ENCODE results near the gene MCTP1.

DNA sequence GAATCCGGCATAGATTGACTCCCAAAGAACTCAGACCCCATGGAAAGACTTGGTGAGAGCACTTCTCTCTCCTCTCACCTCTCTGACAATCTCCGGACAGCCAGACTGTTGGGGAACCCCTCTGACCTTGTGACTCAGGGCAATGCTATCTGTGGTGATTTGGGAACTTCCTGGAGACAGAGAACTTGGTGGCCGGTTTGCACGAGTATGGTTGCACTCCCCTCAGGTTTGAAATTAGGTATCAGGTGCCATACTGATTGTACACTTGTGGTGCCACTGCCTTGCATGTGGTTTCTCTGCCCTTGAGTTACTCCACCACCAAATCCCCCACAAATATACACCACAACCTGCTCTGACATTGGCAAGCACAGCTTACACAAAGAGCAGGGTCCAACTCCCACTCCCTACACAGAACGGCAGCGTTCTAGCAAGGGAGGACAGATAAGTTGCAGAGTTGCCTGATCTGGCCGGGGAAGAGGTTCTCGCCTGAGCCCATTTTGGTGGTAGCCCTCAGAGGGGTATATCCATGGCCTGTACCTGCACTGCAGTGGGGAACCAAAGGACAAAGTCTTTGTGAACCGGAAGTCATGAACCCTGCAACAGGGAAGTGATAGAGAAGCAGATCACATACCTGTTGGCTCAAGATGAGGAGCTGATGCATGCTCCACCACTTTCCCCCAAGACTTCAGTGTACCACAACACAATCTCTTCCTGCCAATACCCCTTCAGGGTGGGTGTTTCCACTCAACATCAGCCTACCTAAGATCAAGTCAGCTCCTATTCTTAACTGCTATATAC is 255.1 kb downstream of the MCTP1 start:
- TF ChIP-seq, protein P1, sequence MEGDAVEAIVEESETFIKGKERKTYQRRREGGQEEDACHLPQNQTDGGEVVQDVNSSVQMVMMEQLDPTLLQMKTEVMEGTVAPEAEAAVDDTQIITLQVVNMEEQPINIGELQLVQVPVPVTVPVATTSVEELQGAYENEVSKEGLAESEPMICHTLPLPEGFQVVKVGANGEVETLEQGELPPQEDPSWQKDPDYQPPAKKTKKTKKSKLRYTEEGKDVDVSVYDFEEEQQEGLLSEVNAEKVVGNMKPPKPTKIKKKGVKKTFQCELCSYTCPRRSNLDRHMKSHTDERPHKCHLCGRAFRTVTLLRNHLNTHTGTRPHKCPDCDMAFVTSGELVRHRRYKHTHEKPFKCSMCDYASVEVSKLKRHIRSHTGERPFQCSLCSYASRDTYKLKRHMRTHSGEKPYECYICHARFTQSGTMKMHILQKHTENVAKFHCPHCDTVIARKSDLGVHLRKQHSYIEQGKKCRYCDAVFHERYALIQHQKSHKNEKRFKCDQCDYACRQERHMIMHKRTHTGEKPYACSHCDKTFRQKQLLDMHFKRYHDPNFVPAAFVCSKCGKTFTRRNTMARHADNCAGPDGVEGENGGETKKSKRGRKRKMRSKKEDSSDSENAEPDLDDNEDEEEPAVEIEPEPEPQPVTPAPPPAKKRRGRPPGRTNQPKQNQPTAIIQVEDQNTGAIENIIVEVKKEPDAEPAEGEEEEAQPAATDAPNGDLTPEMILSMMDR (IDR thresholded peaks at IDR 0.05) = no peak
- TF ChIP-seq POLR2AphosphoS5 (IDR thresholded peaks at IDR 0.05) (no peak), POLR2A (IDR thresholded peaks at IDR 0.05) (no peak)
